ENCODE results near the gene DLG4.

DLG4 gene

DNA sequence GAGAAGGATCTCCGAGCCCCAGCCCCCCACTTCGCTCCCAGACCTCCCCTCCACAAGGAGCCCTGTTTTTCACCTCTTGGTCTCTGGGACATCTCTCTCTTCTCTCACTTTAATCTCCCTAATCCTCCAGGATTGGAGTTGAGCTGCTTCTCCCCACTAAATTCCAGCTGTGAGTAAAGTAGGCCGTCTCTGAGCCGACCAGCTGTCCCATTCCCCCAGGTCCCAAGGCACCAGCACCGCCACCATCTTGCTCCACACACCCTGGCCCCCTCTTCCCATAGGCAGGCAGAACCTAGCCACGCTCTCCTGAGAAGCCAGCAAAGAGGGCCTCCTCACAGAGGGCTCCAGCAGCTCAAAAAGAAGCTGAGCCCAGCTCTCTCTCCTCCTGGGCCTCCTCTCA is 878 bp downstream of the DLG4 start:
- TF ChIP-seq, protein P1, sequence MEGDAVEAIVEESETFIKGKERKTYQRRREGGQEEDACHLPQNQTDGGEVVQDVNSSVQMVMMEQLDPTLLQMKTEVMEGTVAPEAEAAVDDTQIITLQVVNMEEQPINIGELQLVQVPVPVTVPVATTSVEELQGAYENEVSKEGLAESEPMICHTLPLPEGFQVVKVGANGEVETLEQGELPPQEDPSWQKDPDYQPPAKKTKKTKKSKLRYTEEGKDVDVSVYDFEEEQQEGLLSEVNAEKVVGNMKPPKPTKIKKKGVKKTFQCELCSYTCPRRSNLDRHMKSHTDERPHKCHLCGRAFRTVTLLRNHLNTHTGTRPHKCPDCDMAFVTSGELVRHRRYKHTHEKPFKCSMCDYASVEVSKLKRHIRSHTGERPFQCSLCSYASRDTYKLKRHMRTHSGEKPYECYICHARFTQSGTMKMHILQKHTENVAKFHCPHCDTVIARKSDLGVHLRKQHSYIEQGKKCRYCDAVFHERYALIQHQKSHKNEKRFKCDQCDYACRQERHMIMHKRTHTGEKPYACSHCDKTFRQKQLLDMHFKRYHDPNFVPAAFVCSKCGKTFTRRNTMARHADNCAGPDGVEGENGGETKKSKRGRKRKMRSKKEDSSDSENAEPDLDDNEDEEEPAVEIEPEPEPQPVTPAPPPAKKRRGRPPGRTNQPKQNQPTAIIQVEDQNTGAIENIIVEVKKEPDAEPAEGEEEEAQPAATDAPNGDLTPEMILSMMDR (IDR thresholded peaks at IDR 0.05) = no peak

DNA sequence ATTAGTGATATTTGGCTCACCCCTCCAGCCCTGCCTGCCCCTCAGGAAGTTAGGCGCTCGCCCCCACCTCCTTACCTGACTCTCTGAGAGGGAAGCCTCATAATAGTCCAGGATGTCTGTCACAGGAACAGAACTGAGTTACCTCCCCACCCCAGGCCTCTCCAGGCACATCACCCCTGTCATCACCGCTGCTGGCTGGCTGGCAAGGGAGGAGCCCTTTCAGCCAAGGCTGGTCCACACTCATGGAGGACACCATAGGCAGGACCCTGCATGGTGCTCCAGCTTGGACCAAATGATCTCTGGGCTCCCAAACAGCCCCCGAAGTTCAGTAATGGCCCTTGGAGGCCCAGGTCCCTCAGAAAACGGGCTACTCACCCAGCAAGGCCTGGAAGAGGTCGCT is 1.5 kb downstream of the DLG4 start:
- TF ChIP-seq, protein P1 (IDR thresholded peaks at IDR 0.05) = no peak

DNA sequence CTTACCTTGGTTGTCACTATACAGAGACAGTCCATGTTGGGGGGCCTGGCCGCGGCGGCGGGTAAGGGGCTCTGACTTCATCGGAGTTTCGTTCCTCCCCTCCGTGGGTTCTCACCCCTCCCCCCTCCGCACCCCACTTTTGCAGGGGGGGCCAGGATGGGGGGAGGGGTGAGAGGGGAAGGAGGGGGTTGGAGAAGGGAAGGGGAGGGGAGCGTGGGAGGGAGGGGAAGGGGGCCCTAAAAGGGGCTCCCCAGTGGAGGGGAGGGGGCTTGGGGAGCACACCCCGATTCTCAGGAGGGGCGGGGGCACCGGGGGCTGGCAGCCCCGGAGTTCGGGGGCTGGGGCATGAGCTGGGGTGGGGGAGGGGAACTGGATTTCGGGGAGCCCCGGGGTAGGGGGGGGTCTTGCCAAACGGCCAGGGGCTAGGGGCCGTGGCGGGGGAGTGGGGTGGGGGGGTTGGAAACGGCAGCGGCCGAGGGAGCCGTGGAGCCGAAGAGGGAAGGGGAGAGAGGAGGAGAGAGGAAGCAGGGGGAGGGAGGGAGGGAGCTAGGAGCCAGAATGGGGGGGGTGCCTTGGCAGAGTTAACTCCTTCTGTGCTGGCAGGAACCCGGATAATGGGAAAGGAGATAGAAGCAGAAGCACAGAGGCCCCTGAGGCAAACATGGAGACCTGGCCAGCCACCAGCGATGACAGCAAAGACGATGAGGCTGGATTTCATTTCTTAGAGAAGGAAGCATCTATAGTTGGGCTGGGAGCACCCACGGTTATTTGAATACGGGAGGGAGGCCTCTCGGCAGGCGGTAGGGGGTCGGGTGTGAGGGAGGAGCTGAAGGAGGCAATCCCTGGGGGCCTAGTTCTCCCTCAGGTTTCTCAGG is 2.3 kb downstream of the DLG4 start:
- TF ChIP-seq, protein P1 (IDR thresholded peaks at IDR 0.05) = no peak

DNA sequence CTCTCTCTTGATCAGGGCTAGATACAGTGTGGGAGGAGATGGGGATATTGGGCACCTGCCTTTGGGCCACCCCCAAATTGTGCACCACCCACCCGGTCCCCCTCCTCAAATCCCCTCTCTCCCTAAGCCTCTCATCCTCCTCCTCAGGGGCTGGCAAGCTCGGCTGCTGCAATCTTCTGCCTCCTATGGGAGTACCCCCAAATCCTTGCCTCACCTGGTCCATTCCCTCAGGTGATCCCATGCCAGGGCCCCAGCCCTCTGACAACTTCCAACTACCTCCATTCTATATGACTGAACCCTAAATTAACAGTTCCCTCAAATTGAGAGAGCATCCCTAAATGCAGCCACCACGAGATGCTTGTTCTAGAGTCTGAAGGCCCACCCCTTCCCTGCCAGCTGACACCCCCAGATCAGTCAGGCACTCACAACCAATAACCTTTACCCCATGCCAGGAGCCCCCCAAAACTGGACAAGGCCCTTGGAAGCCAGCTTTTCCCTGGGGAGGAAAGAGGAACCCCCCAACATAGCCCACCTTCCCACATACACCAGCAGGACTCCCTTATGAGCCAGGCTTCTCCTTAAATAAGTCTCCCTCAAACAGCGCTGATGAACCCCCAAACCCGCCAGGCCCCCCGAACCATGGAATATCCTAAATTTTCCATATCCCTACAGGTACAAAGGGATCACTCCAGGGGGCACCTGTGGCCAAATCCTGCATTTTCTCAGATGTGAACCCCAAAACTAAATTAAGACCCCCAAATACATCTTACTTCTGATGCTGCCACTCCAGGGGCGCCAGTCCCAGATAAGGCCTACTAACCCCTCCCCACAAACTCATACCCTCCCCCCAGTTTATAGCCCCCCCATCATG is 3.2 kb downstream of the DLG4 start:
- TF ChIP-seq, protein P1 (IDR thresholded peaks at IDR 0.05) = no peak

DNA sequence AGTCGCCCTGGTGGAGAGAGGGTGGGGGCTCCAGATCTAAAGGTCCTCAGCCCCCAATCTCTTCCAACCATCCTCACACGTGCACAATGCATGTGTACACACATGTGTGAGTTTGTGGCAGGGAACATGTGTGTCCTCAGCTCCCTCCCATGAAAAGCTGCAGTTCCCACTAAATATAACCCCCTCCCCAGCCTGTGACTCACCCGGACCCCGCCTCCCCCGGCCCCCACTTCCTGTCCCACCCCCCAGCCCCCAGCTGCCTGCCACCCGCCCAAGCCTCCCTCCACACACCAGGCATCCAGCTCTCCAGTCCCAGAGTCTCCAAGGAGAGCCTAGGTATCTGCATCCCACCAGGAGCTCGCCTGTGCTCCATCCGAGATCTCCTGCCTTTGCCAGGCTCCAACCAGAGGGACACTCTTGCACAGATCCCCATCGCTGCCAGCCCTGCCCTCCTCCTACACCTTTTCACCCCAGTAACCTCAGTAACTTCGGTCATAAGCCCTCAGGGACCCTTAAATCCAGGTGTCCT is 3.9 kb downstream of the DLG4 start:
- TF ChIP-seq, protein P1 (IDR thresholded peaks at IDR 0.05) = no peak

DNA sequence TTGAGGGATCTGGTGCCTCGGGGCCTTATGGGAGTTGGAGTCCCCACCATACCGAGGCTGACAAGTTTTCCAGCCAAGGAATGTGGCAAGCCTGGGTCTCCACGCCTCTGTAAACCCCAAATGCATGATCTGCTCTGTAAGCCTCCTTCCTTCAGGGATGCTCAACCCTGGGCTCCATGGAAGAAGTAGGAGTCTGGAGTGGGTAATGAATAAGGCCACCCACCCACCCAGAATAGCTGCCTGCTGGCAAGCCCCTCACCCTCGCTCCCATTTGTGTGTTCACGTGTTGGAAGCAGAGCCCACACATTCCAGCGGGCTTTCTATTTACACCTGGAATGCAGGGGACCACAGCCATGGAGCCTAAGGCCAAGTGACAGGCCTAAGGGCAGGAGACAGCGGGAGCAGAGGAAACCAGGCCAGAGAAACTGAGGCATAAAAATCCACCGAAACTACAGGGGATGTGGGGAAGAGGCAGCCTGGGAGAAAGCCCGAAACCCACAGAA is 4.4 kb downstream of the DLG4 start:
- TF ChIP-seq, protein P1 (IDR thresholded peaks at IDR 0.05) = no peak
